Endothelial cell of umbilical vein (primary cell): Measurements from ENCODE around the gene HLA-DMA. TPM values are rescaled to one million over a fixed set of nuclear protein-coding genes. Genes with fewer than 3 reads are reported as not detected.

Experiments
- BruUV-seq: library from RNA; stranded (reverse); fragments of 400-500 nt; replicated peaks from 2 replicates; lab custom pipeline; 2021; lab: Mats Ljungman, UMichigan
- CTCF ChIA-PET: fragments of 300-600, 350-600 bp; sonication (Branson Sonifier 250); formaldehyde crosslinking; loops from one replicate; lab custom pipeline; 2021; ENCODE audit warnings: antibody characterized with exemption, inconsistent platforms; lab: Charles Lee
- POLR2A ChIA-PET: fragments of 300-600, 350-600 bp; sonication (Branson Sonifier 250); formaldehyde crosslinking; loops from one replicate; lab custom pipeline; 2021; ENCODE audit warnings: antibody characterized with exemption, inconsistent platforms; lab: Charles Lee
- DNase-seq: peaks from one replicate; pipeline ENCODE4 v3.0.0-alpha.2; 2011; ENCODE audit warnings: low read depth, low spot score
- FAIRE-seq: peaks from 2 replicates; lab custom pipeline; 2011; peaks lifted over from hg19 to GRCh38; lab: Jason Lieb, UNC
- H2AFZ ChIP-seq: 2 replicates; pipeline ENCODE4 v1.6.0; 2012; ENCODE audit warnings: low read depth, low read length, control low read depth, inconsistent platforms
- H3K27ac ChIP-seq: 2 replicates; pipeline ENCODE4 v1.5.1; 2011; ENCODE audit warnings: low read depth, mild to moderate bottlenecking, control low read depth, low read length, moderate library complexity; ENCODE audit not compliant: insufficient read depth
- H3K27me3 ChIP-seq, 2 experiments: 2 replicates each; pipeline versions ENCODE4 v1.6.0 to v1.6.1; 2011; ENCODE audit warnings: low read length in 2 of 2, mixed read lengths in 1 of 2; ENCODE audit not compliant: control insufficient read depth in 2 of 2, insufficient read depth in 2 of 2
- H3K36me3 ChIP-seq, 2 experiments: 2 replicates in 1 of 2; 3 replicates in 1 of 2; pipeline ENCODE4 v1.5.1; 2011; ENCODE audit warnings: low read length in 2 of 2, mild to moderate bottlenecking in 1 of 2, moderate library complexity in 1 of 2; ENCODE audit not compliant: control insufficient read depth in 2 of 2, insufficient read depth in 2 of 2; ENCODE audit errors: extremely low read depth in 1 of 2
- H3K4me1 ChIP-seq: 3 replicates; pipeline ENCODE4 v1.5.1; 2011; ENCODE audit warnings: mild to moderate bottlenecking, low read length; ENCODE audit not compliant: control insufficient read depth, insufficient read depth; ENCODE audit errors: extremely low read depth
- H3K4me2 ChIP-seq: 2 replicates; pipeline ENCODE4 v1.6.1; 2011; ENCODE audit warnings: low read length, control low read depth, mixed read lengths; ENCODE audit not compliant: insufficient read depth
- H3K4me3 ChIP-seq, 3 experiments: fragments of 200-600 bp in 1 of 3; sonication (generic), shearing (Covaris generic) in 1 of 3; replicated peaks in 1 of 3; 2 replicates each; pipeline ENCODE4 v1.5.1; 2011 to 2016; ENCODE audit warnings: control low read depth in 3 of 3, low read length in 3 of 3, mild to moderate bottlenecking in 2 of 3, inconsistent platforms in 1 of 3, low read depth in 1 of 3, moderate library complexity in 1 of 3; ENCODE audit not compliant: insufficient read depth in 1 of 3
- H3K79me2 ChIP-seq: 2 replicates; pipeline ENCODE4 v1.6.0; 2012; ENCODE audit warnings: low read length, inconsistent platforms; ENCODE audit not compliant: control insufficient read depth, insufficient read depth
- H3K9ac ChIP-seq: replicated peaks from 2 replicates; pipeline ENCODE3; 2011; ENCODE audit warnings: low read length, control low read depth; ENCODE audit not compliant: insufficient read depth; ENCODE audit errors: extremely low read depth
- H3K9me1 ChIP-seq: replicated peaks from 3 replicates; pipeline ENCODE4 v1.6.0; 2011; ENCODE audit warnings: mild to moderate bottlenecking, low read length; ENCODE audit not compliant: control insufficient read depth, insufficient read depth; ENCODE audit errors: extremely low read depth
- H3K9me3 ChIP-seq: replicated peaks from 2 replicates; pipeline ENCODE4 v1.5.1; 2012; ENCODE audit warnings: low read length, inconsistent platforms; ENCODE audit not compliant: control insufficient read depth, insufficient read depth
- H4K20me1 ChIP-seq: replicated peaks from 2 replicates; pipeline ENCODE3; 2011; ENCODE audit warnings: mild to moderate bottlenecking, low read length; ENCODE audit not compliant: control insufficient read depth, insufficient read depth; ENCODE audit errors: extremely low read depth
- CTCF ChIP-seq, 2 donors: IDR thresholded peaks; 1 replicate in 1 of 2; 2 replicates in 1 of 2; pipeline ENCODE4 v1.5.1; 2011; ENCODE audit warnings: low read length in 2 of 2, mild to moderate bottlenecking in 2 of 2, moderate library complexity in 2 of 2, control low read depth in 1 of 2, inconsistent platforms in 1 of 2, low read depth in 1 of 2; ENCODE audit not compliant: insufficient read depth in 1 of 2; ENCODE audit errors: extremely low read depth in 1 of 2
- EZH2 ChIP-seq: IDR thresholded peaks from 2 replicates; pipeline ENCODE4 v1.6.1; 2012; ENCODE audit warnings: borderline replicate concordance, low read depth, mild to moderate bottlenecking, moderate library complexity, low read length, inconsistent platforms; ENCODE audit not compliant: severe bottlenecking
- FOS ChIP-seq: IDR thresholded peaks from 2 replicates; pipeline ENCODE4 v1.6.1; 2011; ENCODE audit warnings: mild to moderate bottlenecking, low read length, moderate library complexity, borderline replicate concordance; ENCODE audit not compliant: insufficient read depth
- GATA2 ChIP-seq: IDR thresholded peaks from 2 replicates; pipeline ENCODE4 v1.7.0; 2011; ENCODE audit warnings: low read depth, mild to moderate bottlenecking, moderate library complexity, mixed read lengths, low read length; ENCODE audit not compliant: insufficient read length, insufficient read depth
- JUN ChIP-seq: IDR thresholded peaks from 2 replicates; pipeline ENCODE4 v1.6.1; 2011; ENCODE audit warnings: borderline replicate concordance, low read depth; ENCODE audit not compliant: insufficient read length, insufficient read depth
- MAX ChIP-seq: IDR thresholded peaks from 2 replicates; pipeline ENCODE4 v1.6.1; 2011; ENCODE audit not compliant: insufficient read depth, insufficient read length
- MYC ChIP-seq: IDR thresholded peaks from one replicate; pipeline ENCODE4 v1.6.1; 2011; ENCODE audit warnings: mild to moderate bottlenecking, low read depth, low read length
- POLR2AphosphoS5 ChIP-seq: IDR thresholded peaks from 2 replicates; pipeline ENCODE4 v1.6.1; 2012; ENCODE audit warnings: low read depth, mild to moderate bottlenecking, control low read depth, low read length, moderate library complexity; ENCODE audit not compliant: insufficient read depth
- dilution Hi-C: fragments of 300-500 bp; cut with MboI; formaldehyde crosslinking; loops from one replicate; pipeline ENCODE4 v1.15.0; 2019; ENCODE audit warnings: low sequenced_read_pairs; ENCODE audit not compliant: extremely low pct_ligation_motif_present
- intact Hi-C: fragments of 100-400 bp; cut with micrococcal nuclease; formaldehyde crosslinking; loops from one replicate; pipeline ENCODE4 v1.10.0; 2022
- polyA plus RNA-seq, 4 experiments: library from polyadenylated mRNA; depleted of rRNA in 3 of 4; stranded (reverse) in 3 of 4; unstranded in 1 of 4; fragments of >200 nt; gene quantifications; 2 replicates each; pipeline versions ENCODE4 v1.2.1 to v1.2.3, GENCODE V29; 2011 to 2012; ENCODE audit warnings: missing spikeins in 1 of 4
- total RNA-seq: library from RNA; stranded (reverse); gene quantifications from 2 replicates; pipeline ENCODE4 v1.2.3, GENCODE V29; 2021

Gene HLA-DMA
- total and polyA plus RNA-seq, 2 donors (not counting 3 experiments of a cell fraction or from before 2014, with no cell fraction given), result 1.2 to 7.7 TPM

GRCh38 chr6:32950010-32950409, 2.9 kb downstream of the HLA-DMA start:
- Histone ChIP-seq H3K4me3 (no peak overlapping the region), H3K9ac (no peak overlapping the region), H3K4me2 (no peak overlapping the region), H3K9me1 (no peaks in the 10 kb centered on the region), H2AFZ (no peak overlapping the region), H3K9me3 (no peaks in the 10 kb centered on the region), H3K27me3 (peaks cover 2 to 20% of the 10 kb centered on the region in 2 experiments), H4K20me1 (no peaks in the 10 kb centered on the region), H3K4me1 (no peaks in the 10 kb centered on the region), H3K36me3 (no peaks in the 10 kb centered on the region), H3K27ac (no peak overlapping the region), H3K79me2 (no peaks in the 10 kb centered on the region)
- FAIRE-seq (no peak), DNase-seq (no peak)
- CTCF ChIA-PET, result interaction anchor here (0.7 to 10.8 kb wide), 5 partner anchors 14 to 82 kb away, joined by 3 to 174 read pairs (median 4); no protein-coding TSS in a partner anchor
- no peak for TF ChIP-seq CTCF (IDR thresholded peaks at IDR 0.05; ENCODE audit: extremely low read depth in 1 of 2, insufficient read depth in 1 of 2, low read depth in 1 of 2, low read length in 2 of 2)
- no peak for TF ChIP-seq MAX
- no peak for TF ChIP-seq GATA2
- TF ChIP-seq MYC, result no peak
- no peak for TF ChIP-seq EZH2
- TF ChIP-seq JUN, result no peak
- TF ChIP-seq FOS, result no peak
- TF ChIP-seq POLR2AphosphoS5, result no peak
- POLR2A ChIA-PET, result interaction anchor here (1.9 kb wide), 1 partner anchor 22 kb away, joined by 6 read pairs; no protein-coding TSS in a partner anchor
- BruUV-seq, result no TSS peak
- intact Hi-C loops (no loop called here), dilution Hi-C loops (no loop called here)
